ENCODE results near the gene IRS2. TPM values are rescaled to one million over a fixed set of nuclear protein-coding genes. Genes with fewer than 3 reads are reported as not detected.

The IRS2 gene
- total RNA-seq, 1 experiment from 2014 or later = 9.2 TPM

DNA sequence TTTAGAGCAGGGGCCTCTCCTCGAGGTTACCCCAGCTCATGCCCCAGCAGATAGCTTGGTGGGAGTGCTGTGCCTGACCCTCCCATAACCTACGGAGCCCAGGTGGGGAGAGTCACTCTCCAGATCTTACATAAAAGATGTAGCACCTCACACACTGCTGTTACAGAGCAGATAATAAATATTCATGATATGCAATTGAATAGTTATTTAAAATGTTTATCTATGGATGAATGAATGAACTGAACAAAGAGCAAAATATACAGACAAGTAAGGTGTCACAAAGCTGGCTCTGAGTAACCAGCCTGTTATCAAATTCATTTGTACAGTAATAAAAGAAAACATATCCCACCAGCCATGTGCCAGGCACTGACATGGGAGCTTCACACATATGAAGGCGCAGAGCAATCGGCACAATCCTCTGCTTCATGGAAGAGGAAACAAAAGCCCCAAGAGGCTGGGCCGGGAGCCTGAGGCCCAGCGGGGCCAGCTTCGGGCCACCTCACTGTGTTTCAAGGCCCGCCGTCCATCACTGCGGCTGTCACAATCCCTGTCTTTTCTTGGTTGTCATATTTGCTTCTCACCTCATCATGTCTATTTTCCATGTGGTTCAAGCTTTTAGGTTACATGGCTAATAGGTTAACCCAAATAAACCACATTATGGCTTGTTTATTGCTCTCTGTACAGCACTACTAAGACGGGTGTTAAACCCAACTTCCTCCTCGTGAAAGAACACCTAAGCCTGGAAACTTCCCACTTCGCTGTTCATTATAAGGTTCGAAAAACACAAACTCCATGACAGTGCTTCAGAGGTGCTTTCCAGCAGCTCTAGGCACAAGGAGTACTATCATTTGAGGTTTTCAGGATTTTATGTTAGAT is 78.4 kb downstream of the IRS2 start (continued):
- no peak for TF ChIP-seq POLR2A (IDR thresholded peaks at IDR 0.05; ENCODE audit: borderline replicate concordance, extremely low read depth, insufficient read depth, insufficient read length)
- TF ChIP-seq TCF7L2 (IDR thresholded peaks at IDR 0.05; ENCODE audit: borderline replicate concordance, extremely low read depth, insufficient read depth, insufficient read length) = no peak
- TF ChIP-seq JUND (IDR thresholded peaks at IDR 0.05) = no peak
- TF ChIP-seq EGR1 (IDR thresholded peaks at IDR 0.05; ENCODE audit: low read depth) = no peak
- TF ChIP-seq POLR2AphosphoS5 (IDR thresholded peaks at IDR 0.05; ENCODE audit: low read depth, low read length) = no peak
- TF ChIP-seq, protein P1, sequence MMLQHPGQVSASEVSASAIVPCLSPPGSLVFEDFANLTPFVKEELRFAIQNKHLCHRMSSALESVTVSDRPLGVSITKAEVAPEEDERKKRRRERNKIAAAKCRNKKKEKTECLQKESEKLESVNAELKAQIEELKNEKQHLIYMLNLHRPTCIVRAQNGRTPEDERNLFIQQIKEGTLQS (IDR thresholded peaks at IDR 0.05) = no peak
- TF ChIP-seq SIN3A (IDR thresholded peaks at IDR 0.05; ENCODE audit: low read depth) = no peak

DNA sequence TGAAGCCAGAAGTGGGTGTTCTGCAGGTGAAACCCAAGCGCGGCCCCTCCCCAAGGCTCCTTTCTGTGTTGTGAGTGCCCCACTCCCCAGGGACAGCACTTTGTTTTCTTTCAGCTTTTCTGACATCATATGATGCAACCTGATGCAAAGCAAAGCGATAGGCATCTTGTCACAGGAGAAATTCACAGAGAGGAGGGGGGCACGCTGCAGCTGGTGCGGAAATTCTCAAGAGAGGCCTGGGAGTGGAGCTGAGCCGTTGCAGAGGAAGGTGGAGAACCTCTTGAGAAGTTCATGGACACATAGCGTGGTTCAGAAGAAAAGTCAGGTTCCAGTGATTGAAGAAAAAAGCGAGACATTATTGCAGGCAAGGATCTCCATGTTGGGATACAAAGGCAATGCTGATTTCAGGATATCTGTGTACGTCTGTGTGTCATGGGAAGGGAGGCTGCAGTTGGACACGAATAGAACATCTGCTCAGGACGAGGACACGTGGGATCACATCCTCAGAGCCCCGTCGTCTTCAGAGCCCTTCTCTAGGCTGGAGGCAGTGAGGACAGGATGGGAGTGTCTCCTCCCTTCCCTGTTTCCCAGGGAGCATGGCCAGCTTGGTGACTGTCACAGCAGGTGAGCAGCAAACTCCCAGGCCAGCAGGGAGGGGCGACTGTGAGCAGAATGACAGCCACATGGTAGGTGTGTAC is 79.2 kb downstream of the IRS2 start:
- H3K9ac ChIP-seq (ENCODE audit: low read length) = no peak overlapping the region
- intact Hi-C loops (cut with micrococcal nuclease) = no loop called here
- no peaks in the 10 kb centered on the region for H3K79me2 ChIP-seq (ENCODE audit: insufficient read depth, low read length)
- no peak overlapping the region for H3K27ac ChIP-seq (ENCODE audit: low read depth, low read length)
- no peak overlapping the region for H3K4me2 ChIP-seq (ENCODE audit: low read length)
- CTCF ChIA-PET = no interaction called here
- H3K27me3 ChIP-seq (ENCODE audit: insufficient read depth, low read length) = no peaks in the 10 kb centered on the region
- H3K9me2 ChIP-seq (ENCODE audit: insufficient read depth) = no peaks in the 10 kb centered on the region
- ATAC-seq (peak; percentile 54), DNase-seq (ENCODE audit: low read depth, low spot score) (no peak)
- H3K4me1 ChIP-seq (ENCODE audit: control insufficient read depth in 1 of 2, insufficient read depth in 2 of 2, low read length in 2 of 2) = no peaks in the 10 kb centered on the region
- no peak overlapping the region for H3K4me3 ChIP-seq (replicated peaks in 1 of 2; ENCODE audit: low read depth in 1 of 2, low read length in 2 of 2)
- BruUV-seq (replicated peaks) = no TSS peak
- H3K9me3 ChIP-seq (ENCODE audit: control insufficient read depth in 1 of 2, insufficient read depth in 1 of 2, low read depth in 1 of 2, low read length in 2 of 2) = no peaks in the 10 kb centered on the region
- no peak overlapping the region for H2AFZ ChIP-seq (ENCODE audit: low read depth, low read length, poor library complexity, severe bottlenecking)
- POLR2A ChIA-PET = no interaction called here
- TF ChIP-seq FOSL1 (IDR thresholded peaks at IDR 0.05; ENCODE audit: low read depth) (no peak), SP1 (IDR thresholded peaks at IDR 0.05; ENCODE audit: low read depth) (no peak), POLR2AphosphoS5 (IDR thresholded peaks at IDR 0.05; ENCODE audit: low read depth, low read length) (no peak), EZH2phosphoT487 (IDR thresholded peaks at IDR 0.05; ENCODE audit: borderline replicate concordance) (no peak), EGR1 (IDR thresholded peaks at IDR 0.05; ENCODE audit: low read depth) (no peak), TCF7L2 (IDR thresholded peaks at IDR 0.05; ENCODE audit: borderline replicate concordance, extremely low read depth, insufficient read depth, insufficient read length) (no peak)
- TF ChIP-seq, protein P2, sequence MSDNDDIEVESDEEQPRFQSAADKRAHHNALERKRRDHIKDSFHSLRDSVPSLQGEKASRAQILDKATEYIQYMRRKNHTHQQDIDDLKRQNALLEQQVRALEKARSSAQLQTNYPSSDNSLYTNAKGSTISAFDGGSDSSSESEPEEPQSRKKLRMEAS (IDR thresholded peaks at IDR 0.05) = peak; percentile 52; the same call in 1 of the 2 replicates
- no peaks in the 10 kb centered on the region for H3K36me3 ChIP-seq (ENCODE audit: control insufficient read depth in 1 of 2, insufficient read depth in 2 of 2, low read length in 2 of 2)
- RAD21 ChIA-PET (ENCODE audit: low non-redundant PET in 1 of 2, low total read pairs in 2 of 2, uncharacterized antibody in 2 of 2, unreplicated experiment in 2 of 2) = no interaction called here
- no peaks in the 10 kb centered on the region for H4K20me1 ChIP-seq (ENCODE audit: insufficient read depth)
